Prostate gland (tissue), 2 donors: ENCODE results near the gene ADAMTS17.

Experiments used
- CTCF ChIP-seq, 4 experiments: fragments of 200-600 bp in 2 of 4; fragments of 450-650 bp in 2 of 4; sonication (generic) in 2 of 4; IDR thresholded peaks; 1 replicate in 3 of 4; 2 replicates in 1 of 4; pipeline ENCODE4 v1.5.1; 2016 to 2019; ENCODE audit warnings: antibody characterized with exemption in 4 of 4, mild to moderate bottlenecking in 2 of 4, moderate library complexity in 2 of 4
- POLR2A ChIP-seq: fragments of 450-650 bp; IDR thresholded peaks from one replicate; pipeline ENCODE4 v1.6.1; 2016; ENCODE audit warnings: antibody characterized with exemption, mild to moderate bottlenecking
- POLR2AphosphoS5 ChIP-seq: sonication (generic); formaldehyde crosslinking; IDR thresholded peaks from one replicate; pipeline ENCODE4 v1.6.1; 2017; ENCODE audit warnings: antibody characterized with exemption

DNA sequence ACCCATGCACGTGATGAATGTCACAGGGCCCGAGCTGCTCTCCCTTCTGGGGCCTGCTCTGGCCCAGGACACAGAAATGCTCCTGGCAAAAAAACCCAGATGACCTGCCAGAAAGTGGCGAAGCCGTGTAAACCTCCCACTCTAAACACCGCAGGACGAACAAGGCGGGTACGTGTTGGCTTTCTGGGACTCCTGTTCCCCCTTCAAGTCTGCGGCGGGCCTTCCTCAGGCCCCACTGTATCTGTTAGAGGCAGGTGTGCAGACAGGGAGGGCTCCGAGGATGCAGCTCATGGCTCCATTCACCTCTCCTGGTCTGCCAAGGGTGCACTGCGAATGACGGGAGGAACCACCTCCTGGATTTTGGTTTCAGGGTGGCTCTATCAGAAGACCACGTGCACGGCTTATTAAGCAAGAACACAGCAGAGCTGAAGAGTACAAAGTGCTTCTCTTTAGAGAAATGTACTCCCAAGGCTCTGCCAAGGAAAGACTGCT, 173.8 kb downstream of the ADAMTS17 start:
- TF ChIP-seq CTCF (IDR thresholded peaks at IDR 0.05) (no peak), POLR2AphosphoS5 (no peak), POLR2A (no peak)
